GM18502 (cell line): ENCODE measurements around the gene CCDC201.
"Not testable (repeated sequence)": the region's sequence is repeated elsewhere in the genome, so short reads cannot be mapped to it uniquely, and the experiment has no call there.

ENCODE experiments used
- ATAC-seq: cut with Tn5 transposase; IDR thresholded peaks from one replicate; pipeline ENCODE4 v1.9.1; 2021; ENCODE audit warnings: mild to moderate bottlenecking; ENCODE audit not compliant: unreplicated experiment, poor library complexity

CCDC201 gene

GRCh38 chr7:45827731-45828130 lies 45.2 kb downstream of the CCDC201 start:
- ATAC-seq = not testable (repeated sequence)

DNA sequence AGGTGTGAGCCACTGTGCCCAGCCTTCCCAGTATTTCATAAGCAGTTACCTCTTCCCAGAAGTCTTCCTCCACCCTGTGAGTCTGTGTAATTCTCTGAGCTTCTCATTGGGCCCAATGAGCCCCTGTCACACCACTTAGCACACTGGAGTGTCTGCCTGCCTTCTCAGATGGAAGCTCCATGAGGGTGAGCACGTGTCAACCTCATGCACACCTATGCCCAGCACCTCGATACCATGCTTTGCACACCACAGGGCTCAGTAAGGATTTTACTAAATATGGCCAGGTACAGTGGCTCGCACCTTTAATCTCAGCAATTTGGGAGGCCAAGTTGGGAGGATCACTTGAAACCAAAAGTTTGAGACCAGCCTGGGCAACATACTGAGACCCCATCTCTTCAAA lies 46.3 kb downstream of the CCDC201 start:
- ATAC-seq = not testable (repeated sequence)

DNA sequence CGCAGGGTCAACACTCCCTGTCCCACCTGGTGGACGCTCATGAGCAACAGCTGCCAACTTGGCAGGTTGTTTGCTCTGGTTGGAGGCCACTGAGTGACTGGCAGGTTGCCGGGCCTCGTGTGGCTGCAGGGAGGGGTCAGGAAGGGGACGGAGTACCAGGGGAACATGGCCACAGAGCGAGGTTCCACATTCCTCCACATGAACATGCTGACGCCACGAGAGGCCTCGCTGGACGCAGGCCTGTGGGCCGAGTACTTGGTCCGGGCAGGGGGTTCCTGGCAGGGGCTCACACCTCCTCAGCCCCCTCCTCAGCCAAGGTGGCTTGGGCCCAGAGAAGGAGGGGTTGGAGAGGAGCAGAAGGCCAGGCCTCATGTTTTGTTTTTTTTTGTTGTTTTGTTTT lies 54.1 kb downstream of the CCDC201 start:
- ATAC-seq = not testable (repeated sequence)

GRCh38 chr7:45817913-45818312 lies 55.0 kb downstream of the CCDC201 start:
- not testable (repeated sequence) for ATAC-seq

DNA sequence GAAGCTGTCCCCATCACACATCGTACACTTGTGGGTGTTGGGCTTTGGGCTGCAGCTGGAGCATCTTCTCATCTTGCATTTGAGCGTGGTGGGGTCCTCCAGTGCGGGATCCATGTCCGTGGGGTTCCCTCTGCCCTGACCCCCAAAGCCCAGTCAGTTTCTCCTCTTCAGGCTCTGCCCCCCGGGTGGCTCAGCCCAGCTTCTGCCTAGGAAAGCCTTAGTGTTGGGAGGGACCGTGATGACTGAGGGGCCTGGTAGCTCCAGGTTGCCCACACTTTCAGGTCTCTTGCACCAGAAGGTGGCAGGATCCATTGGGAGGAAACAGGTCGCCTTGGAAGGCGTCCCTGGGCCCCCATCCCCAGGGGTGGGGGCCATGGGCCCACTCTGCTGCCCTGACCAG lies 55.9 kb downstream of the CCDC201 start:
- ATAC-seq = not testable (repeated sequence)

DNA sequence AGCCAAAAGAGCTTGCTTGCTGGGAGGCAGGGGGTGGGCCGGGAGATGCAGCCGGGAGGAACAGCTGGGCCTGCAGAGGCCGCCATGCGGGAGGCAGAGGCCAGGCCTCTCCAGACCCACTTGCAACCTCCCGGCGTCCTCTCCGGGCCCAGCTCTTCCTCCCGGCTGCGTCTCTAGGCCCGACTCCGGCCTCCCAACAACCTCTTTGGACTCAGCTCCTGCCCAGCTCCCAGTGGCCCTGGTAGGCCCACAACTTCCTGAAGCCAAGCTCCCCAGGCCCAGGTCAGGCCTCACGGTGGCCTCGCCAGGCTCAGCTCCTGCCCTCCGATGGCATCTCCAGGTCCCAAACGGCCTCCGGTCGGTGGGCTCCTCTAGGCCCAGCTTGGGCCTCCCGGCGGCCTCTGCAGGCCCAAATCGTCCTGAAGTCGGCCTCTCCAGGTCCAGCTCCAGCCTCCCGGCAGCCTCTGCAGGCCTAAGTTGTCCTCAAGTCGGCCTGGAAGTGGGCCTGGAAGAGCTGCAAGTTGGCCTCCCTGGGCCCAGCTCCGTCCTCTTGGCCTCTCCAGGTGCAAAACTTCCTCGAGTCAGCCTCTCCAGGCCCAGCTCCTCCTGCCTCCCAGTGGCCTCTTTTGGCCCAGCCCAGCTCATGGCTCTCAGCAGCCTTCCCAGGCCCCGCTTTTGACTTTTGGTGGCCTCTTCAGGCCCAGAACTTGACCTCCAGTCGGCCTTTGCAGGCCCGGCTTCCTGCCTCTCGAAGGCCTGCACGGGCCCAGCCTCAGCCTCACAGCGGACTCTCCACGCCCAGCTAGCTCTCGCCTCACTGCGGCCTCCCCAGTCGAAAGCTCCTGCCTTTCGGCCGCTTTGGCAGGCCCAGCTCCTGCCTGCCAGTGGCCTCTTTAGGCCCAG lies 58.4 kb downstream of the CCDC201 start:
- not testable (repeated sequence) for ATAC-seq

GRCh38 chr7:45813771-45814170 lies 59.1 kb downstream of the CCDC201 start:
- not testable (repeated sequence) for ATAC-seq

- ATAC-seq = no peak
These were observed 59.9 kb downstream of the CCDC201 start for GRCh38 chr7:45812946-45813345.

- ATAC-seq = not testable (repeated sequence)
These were observed 61.1 kb downstream of the CCDC201 start for GRCh38 chr7:45811652-45812234.

DNA sequence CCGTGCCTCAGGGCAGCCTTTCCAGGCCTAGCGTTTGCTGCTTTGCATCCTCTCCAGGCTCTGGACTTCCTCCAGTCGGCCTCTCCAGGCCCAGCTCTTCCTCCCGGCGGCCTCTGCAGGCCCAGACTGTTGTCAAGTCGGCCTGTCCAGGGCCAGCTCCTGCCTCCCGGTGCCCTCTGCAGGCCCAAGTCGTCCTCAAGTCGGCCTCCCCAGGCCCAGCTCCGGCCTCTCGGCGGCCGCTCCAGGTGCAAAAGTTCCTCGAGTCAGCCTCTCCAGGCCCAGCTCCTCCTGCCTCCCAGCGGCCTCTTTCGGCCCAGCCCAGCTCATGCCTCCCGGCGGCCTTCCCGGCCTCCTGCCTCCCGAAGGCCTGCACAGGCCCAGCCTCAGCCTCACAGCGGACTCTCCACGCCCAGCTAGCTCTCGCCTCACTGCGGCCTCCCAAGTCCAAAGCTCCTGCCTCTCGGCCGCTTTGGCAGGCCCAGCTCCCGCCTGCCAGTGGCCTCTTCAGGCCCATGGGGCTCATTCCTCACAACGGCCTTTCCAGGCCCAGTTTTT lies 62.4 kb downstream of the CCDC201 start:
- not testable (repeated sequence) for ATAC-seq
